ENCODE measurements around the gene ME3. TPM values are rescaled to one million over a fixed set of nuclear protein-coding genes. Genes with fewer than 3 reads are reported as not detected.

ME3 gene
- total RNA-seq, 2 experiments from 2014 or later: 1.5 to 2.9 TPM

- Mint-ChIP-seq H3K36me3 (ENCODE audit: low read depth) (no peaks in the 10 kb centered on the region), H3K4me3 (no peak overlapping the region), H3K27me3 (no peaks in the 10 kb centered on the region), H3K9me3 (no peaks in the 10 kb centered on the region), H3K4me1 (no peaks in the 10 kb centered on the region), H3K27ac (no peak overlapping the region)
- POLR2A ChIA-PET: no interaction called here
- CTCF ChIA-PET: interaction anchor here (1.2 to 1.3 kb wide), 2 partner anchors 15 to 43 kb away, joined by 3 read pairs; no protein-coding TSS in a partner anchor
- no peak for DNase-seq
Measured at GRCh38 chr11:86681483-86681756, 9.0 kb upstream of the ME3 start.

GRCh38 chr11:86680716-86681482 lies 8.5 kb upstream of the ME3 start:
- Mint-ChIP-seq H3K36me3 (ENCODE audit: low read depth) (no peaks in the 10 kb centered on the region), H3K9me3 (no peaks in the 10 kb centered on the region), H3K4me3 (no peak overlapping the region), H3K27me3 (no peaks in the 10 kb centered on the region), H3K27ac (no peak overlapping the region), H3K4me1 (no peaks in the 10 kb centered on the region)
- ChIA-PET POLR2A (no interaction called here), CTCF (interaction anchor here (1.2 to 1.3 kb wide), 2 partner anchors 14 to 43 kb away, joined by 3 read pairs; no protein-coding TSS in a partner anchor)
- no peak for DNase-seq

- Mint-ChIP-seq H3K4me3 (no peak overlapping the region), H3K4me1 (no peaks in the 10 kb centered on the region), H3K27me3 (no peaks in the 10 kb centered on the region), H3K36me3 (ENCODE audit: low read depth) (no peaks in the 10 kb centered on the region), H3K9me3 (no peaks in the 10 kb centered on the region), H3K27ac (no peak overlapping the region)
- ChIA-PET CTCF (interaction anchor here (0.6 to 1.6 kb wide), 2 partner anchors 95 to 120 kb away, joined by 3 to 4 read pairs; no protein-coding TSS in a partner anchor), POLR2A (no interaction called here)
- DNase-seq: no peak
Measured at GRCh38 chr11:86678823-86679222, 6.4 kb upstream of the ME3 start.

- Mint-ChIP-seq H3K27ac (no peak overlapping the region), H3K9me3 (no peaks in the 10 kb centered on the region), H3K36me3 (ENCODE audit: low read depth) (no peaks in the 10 kb centered on the region), H3K4me1 (no peaks in the 10 kb centered on the region), H3K27me3 (no peaks in the 10 kb centered on the region), H3K4me3 (no peak overlapping the region)
- POLR2A ChIA-PET: no interaction called here
- CTCF ChIA-PET: interaction anchor here (0.6 to 1.6 kb wide), 2 partner anchors 95 to 121 kb away, joined by 3 to 4 read pairs; no protein-coding TSS in a partner anchor
- DNase-seq: no peak
Measured at GRCh38 chr11:86678296-86678695, 5.9 kb upstream of the ME3 start.

- POLR2A ChIA-PET: interaction anchor here (0.7 kb wide), 1 partner anchor 224 kb away, joined by 3 read pairs; no protein-coding TSS in a partner anchor
Measured at GRCh38 chr11:86676533-86677154, 4.2 kb upstream of the ME3 start.

GRCh38 chr11:86676010-86676409 lies 3.6 kb upstream of the ME3 start:
- Mint-ChIP-seq H3K27ac (no peak overlapping the region), H3K4me3 (no peak overlapping the region), H3K9me3 (no peaks in the 10 kb centered on the region), H3K36me3 (ENCODE audit: low read depth) (no peaks in the 10 kb centered on the region), H3K4me1 (peaks cover 7% of the 10 kb centered on the region), H3K27me3 (peaks cover 4% of the 10 kb centered on the region)
- ChIA-PET CTCF (interaction anchor here (1.0 kb wide), 1 partner anchor 9 kb away, joined by 3 read pairs; no protein-coding TSS in a partner anchor), POLR2A (interaction anchor here (0.7 kb wide), 1 partner anchor 223 kb away, joined by 3 read pairs; no protein-coding TSS in a partner anchor)
- no peak for DNase-seq

More at GRCh38 chr11:86676533-86677154, 4.2 kb upstream of the ME3 start:
- H3K27me3 Mint-ChIP-seq: no peaks in the 10 kb centered on the region
- no peaks in the 10 kb centered on the region for H3K9me3 Mint-ChIP-seq
- H3K27ac Mint-ChIP-seq: no peak overlapping the region
- no peak overlapping the region for H3K4me3 Mint-ChIP-seq
- no peaks in the 10 kb centered on the region for H3K36me3 Mint-ChIP-seq (ENCODE audit: low read depth)
- CTCF ChIA-PET: interaction anchor here (1.0 kb wide), 1 partner anchor 10 kb away, joined by 3 read pairs; no protein-coding TSS in a partner anchor
- DNase-seq: no peak
- H3K4me1 Mint-ChIP-seq: peaks cover 2% of the 10 kb centered on the region

- Mint-ChIP-seq H3K36me3 (ENCODE audit: low read depth) (no peaks in the 10 kb centered on the region), H3K4me1 (peaks cover 7% of the 10 kb centered on the region), H3K27me3 (peaks cover 10% of the 10 kb centered on the region), H3K9me3 (no peaks in the 10 kb centered on the region), H3K4me3 (no peak overlapping the region), H3K27ac (no peak overlapping the region)
- POLR2A ChIA-PET: no interaction called here
- CTCF ChIA-PET: no interaction called here
- no peak for DNase-seq
Measured at GRCh38 chr11:86675017-86675416, 2.6 kb upstream of the ME3 start.

GRCh38 chr11:86673872-86674750 lies 1.7 kb upstream of the ME3 start:
- Mint-ChIP-seq H3K27ac (no peak overlapping the region), H3K27me3 (peaks cover 19% of the 10 kb centered on the region), H3K4me3 (no peak overlapping the region), H3K4me1 (peaks cover 7% of the 10 kb centered on the region), H3K36me3 (ENCODE audit: low read depth) (no peaks in the 10 kb centered on the region), H3K9me3 (no peaks in the 10 kb centered on the region)
- ChIA-PET CTCF (no interaction called here), POLR2A (no interaction called here)
- no peak for DNase-seq

GRCh38 chr11:86673055-86673843 lies 833 bp upstream of the ME3 start:
- CTCF ChIA-PET: interaction anchor here (1.2 kb wide), 1 partner anchor 11 kb away, joined by 5 read pairs; no protein-coding TSS in a partner anchor
- peaks cover 7% of the 10 kb centered on the region for H3K4me1 Mint-ChIP-seq
- H3K36me3 Mint-ChIP-seq (ENCODE audit: low read depth): no peaks in the 10 kb centered on the region
- H3K27me3 Mint-ChIP-seq: peaks cover 23% of the 10 kb centered on the region
- POLR2A ChIA-PET: no interaction called here
- H3K27ac Mint-ChIP-seq: no peak overlapping the region
- peak overlapping the region; percentile 28 for H3K4me3 Mint-ChIP-seq
- no peaks in the 10 kb centered on the region for H3K9me3 Mint-ChIP-seq
- no peak for DNase-seq

- Mint-ChIP-seq H3K36me3 (ENCODE audit: low read depth) (no peaks in the 10 kb centered on the region), H3K27ac (no peak overlapping the region), H3K9me3 (no peaks in the 10 kb centered on the region), H3K4me3 (peak overlapping the region; percentile 67), H3K4me1 (peaks cover 7% of the 10 kb centered on the region), H3K27me3 (peaks cover 26% of the 10 kb centered on the region)
- ChIA-PET POLR2A (no interaction called here), CTCF (interaction anchor here (1.2 kb wide), 1 partner anchor 13 kb away, joined by 5 read pairs; no protein-coding TSS in a partner anchor)
- no peak for DNase-seq
Measured at GRCh38 chr11:86671531-86672006, 847 bp downstream of the ME3 start.

- no peak for DNase-seq
- no peaks in the 10 kb centered on the region for H3K36me3 Mint-ChIP-seq (ENCODE audit: low read depth)
- POLR2A ChIA-PET: no interaction called here
- H3K9me3 Mint-ChIP-seq: no peaks in the 10 kb centered on the region
- H3K27me3 Mint-ChIP-seq: peaks cover 26% of the 10 kb centered on the region
- H3K27ac Mint-ChIP-seq: no peak overlapping the region
- H3K4me3 Mint-ChIP-seq: peak overlapping the region; percentile 67
- CTCF ChIA-PET: no interaction called here
- peaks cover 7% of the 10 kb centered on the region for H3K4me1 Mint-ChIP-seq
Measured at GRCh38 chr11:86670911-86671310, 1.5 kb downstream of the ME3 start.

GRCh38 chr11:86670181-86670580 lies 2.2 kb downstream of the ME3 start:
- Mint-ChIP-seq H3K36me3 (ENCODE audit: low read depth) (no peaks in the 10 kb centered on the region), H3K27me3 (peaks cover 27% of the 10 kb centered on the region), H3K9me3 (no peaks in the 10 kb centered on the region), H3K4me1 (peaks cover 7% of the 10 kb centered on the region), H3K4me3 (no peak overlapping the region), H3K27ac (no peak overlapping the region)
- POLR2A ChIA-PET: no interaction called here
- no peak for DNase-seq
- CTCF ChIA-PET: no interaction called here

Measured in activated CD4-positive, alpha-beta T cell treated with anti-CD3 and anti-CD28 coated beads, Interleukin-2, amount 10 ng/mL, durations not matched to agents 7 days and 5 days (primary cell).